ENCODE results near the gene SZRD1.

The SZRD1 gene

DNA sequence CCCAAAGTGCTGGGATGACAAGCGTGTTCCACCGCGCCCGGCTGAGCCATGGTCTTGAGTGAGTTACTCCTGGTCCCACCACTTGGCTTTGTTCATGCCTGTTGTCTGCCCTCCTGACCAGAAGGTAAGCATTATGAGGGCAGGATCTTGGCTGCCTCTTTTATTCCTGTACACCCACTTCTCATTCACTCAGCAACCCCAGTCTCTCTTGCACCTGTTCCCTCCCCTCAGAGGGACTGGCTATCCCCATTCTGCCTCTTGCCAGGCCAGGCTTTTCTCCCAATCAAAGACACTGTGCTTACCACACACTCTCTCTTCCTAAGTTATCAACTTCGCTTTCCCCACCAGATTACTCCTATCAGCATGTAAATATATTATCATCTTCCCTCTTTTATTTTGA, 43.8 kb downstream of the SZRD1 start:
- H3K9ac ChIP-seq (ENCODE audit: low read depth, low read length, poor library complexity, severe bottlenecking) = no peak overlapping the region
- no peak overlapping the region for H3K4me2 ChIP-seq (ENCODE audit: low read depth, low read length, poor library complexity, severe bottlenecking)
- H3K4me3 ChIP-seq (ENCODE audit: low read length, poor library complexity, severe bottlenecking) = no peak overlapping the region
- H3F3A ChIP-seq (ENCODE audit: low read depth) = no peaks in the 10 kb centered on the region
- no peaks in the 10 kb centered on the region for H4K20me1 ChIP-seq (ENCODE audit: insufficient read depth, low read length, poor library complexity, severe bottlenecking)
- H3K27me3 ChIP-seq (ENCODE audit: insufficient read depth, low read length, poor library complexity, severe bottlenecking) = no peaks in the 10 kb centered on the region
- H3K9me2 ChIP-seq (replicated peaks; ENCODE audit: low read depth, low read length) = no peaks in the 10 kb centered on the region
- TF ChIP-seq EZH2phosphoT487 (IDR thresholded peaks at IDR 0.05; ENCODE audit: borderline replicate concordance) = no peak
- TF ChIP-seq, protein P1, sequence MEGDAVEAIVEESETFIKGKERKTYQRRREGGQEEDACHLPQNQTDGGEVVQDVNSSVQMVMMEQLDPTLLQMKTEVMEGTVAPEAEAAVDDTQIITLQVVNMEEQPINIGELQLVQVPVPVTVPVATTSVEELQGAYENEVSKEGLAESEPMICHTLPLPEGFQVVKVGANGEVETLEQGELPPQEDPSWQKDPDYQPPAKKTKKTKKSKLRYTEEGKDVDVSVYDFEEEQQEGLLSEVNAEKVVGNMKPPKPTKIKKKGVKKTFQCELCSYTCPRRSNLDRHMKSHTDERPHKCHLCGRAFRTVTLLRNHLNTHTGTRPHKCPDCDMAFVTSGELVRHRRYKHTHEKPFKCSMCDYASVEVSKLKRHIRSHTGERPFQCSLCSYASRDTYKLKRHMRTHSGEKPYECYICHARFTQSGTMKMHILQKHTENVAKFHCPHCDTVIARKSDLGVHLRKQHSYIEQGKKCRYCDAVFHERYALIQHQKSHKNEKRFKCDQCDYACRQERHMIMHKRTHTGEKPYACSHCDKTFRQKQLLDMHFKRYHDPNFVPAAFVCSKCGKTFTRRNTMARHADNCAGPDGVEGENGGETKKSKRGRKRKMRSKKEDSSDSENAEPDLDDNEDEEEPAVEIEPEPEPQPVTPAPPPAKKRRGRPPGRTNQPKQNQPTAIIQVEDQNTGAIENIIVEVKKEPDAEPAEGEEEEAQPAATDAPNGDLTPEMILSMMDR (conservative IDR thresholded peaks at IDR 0.05; ENCODE audit: low read length) = no peak
- H3K79me2 ChIP-seq (ENCODE audit: insufficient read depth, low read length) = no peaks in the 10 kb centered on the region
- H3K36me3 ChIP-seq (ENCODE audit: insufficient read depth, low read length) = no peaks in the 10 kb centered on the region
- H3K4me1 ChIP-seq (ENCODE audit: insufficient read depth, low read length, poor library complexity, severe bottlenecking) = no peaks in the 10 kb centered on the region
- no peaks in the 10 kb centered on the region for H3K9me3 ChIP-seq (ENCODE audit: insufficient read depth, low read depth, low read length)
- H2AFZ ChIP-seq (ENCODE audit: low read length) = no peak overlapping the region

- H3K27me3 ChIP-seq (ENCODE audit: insufficient read depth, low read length, poor library complexity, severe bottlenecking) = no peaks in the 10 kb centered on the region
- no peaks in the 10 kb centered on the region for H3K79me2 ChIP-seq (ENCODE audit: insufficient read depth, low read length)
- H4K20me1 ChIP-seq (ENCODE audit: insufficient read depth, low read length, poor library complexity, severe bottlenecking) = no peaks in the 10 kb centered on the region
- no peak overlapping the region for H3K4me2 ChIP-seq (ENCODE audit: low read depth, low read length, poor library complexity, severe bottlenecking)
- no peak overlapping the region for H3K9ac ChIP-seq (ENCODE audit: low read depth, low read length, poor library complexity, severe bottlenecking)
- no peaks in the 10 kb centered on the region for H3F3A ChIP-seq (ENCODE audit: low read depth)
- no peaks in the 10 kb centered on the region for H3K9me3 ChIP-seq (ENCODE audit: insufficient read depth, low read depth, low read length)
- H3K9me2 ChIP-seq (replicated peaks; ENCODE audit: low read depth, low read length) = no peaks in the 10 kb centered on the region
- TF ChIP-seq EZH2phosphoT487 (IDR thresholded peaks at IDR 0.05; ENCODE audit: borderline replicate concordance) = no peak
- TF ChIP-seq, protein P1 (conservative IDR thresholded peaks at IDR 0.05; ENCODE audit: low read length) = no peak
- no peak overlapping the region for H3K4me3 ChIP-seq (ENCODE audit: low read length, poor library complexity, severe bottlenecking)
- no peaks in the 10 kb centered on the region for H3K36me3 ChIP-seq (ENCODE audit: insufficient read depth, low read length)
- no peak overlapping the region for H2AFZ ChIP-seq (ENCODE audit: low read length)
- H3K4me1 ChIP-seq (ENCODE audit: insufficient read depth, low read length, poor library complexity, severe bottlenecking) = no peaks in the 10 kb centered on the region
These were observed 46.1 kb downstream of the SZRD1 start for GRCh38 chr1:16413191-16413590.

DNA sequence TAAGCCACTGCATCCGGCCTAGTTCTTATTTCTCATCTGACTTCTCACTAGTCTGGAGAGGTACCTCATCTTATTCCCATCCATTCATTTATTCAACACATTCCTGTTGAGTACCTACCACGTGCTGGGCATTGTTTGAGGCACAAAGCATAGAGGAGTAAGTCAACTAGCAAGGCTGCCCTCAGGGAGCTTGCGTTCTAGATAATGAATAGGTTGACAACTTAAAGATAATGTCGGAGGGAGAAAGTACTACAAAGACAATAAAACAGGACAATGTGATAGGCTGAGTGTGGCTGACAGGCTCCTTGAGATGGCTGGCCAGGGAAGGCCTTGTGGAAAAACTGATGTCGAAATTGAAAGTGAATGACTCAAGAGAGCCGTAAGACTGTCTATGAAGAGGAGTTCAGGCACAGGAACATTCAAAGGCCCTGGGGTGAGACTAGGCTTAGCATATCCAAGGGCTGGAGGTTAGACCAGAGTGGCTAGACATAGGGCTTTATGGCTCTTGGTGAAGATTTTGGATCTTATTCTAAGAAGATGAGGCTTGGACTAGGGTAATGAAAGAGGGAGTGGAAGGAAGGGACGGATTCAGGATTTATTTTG, 51.9 kb downstream of the SZRD1 start:
- Histone ChIP-seq H3K9me3 (ENCODE audit: insufficient read depth, low read depth, low read length) (no peaks in the 10 kb centered on the region), H3K4me1 (ENCODE audit: insufficient read depth, low read length, poor library complexity, severe bottlenecking) (no peaks in the 10 kb centered on the region), H3K27me3 (ENCODE audit: insufficient read depth, low read length, poor library complexity, severe bottlenecking) (no peaks in the 10 kb centered on the region), H2AFZ (ENCODE audit: low read length) (no peak overlapping the region), H3K4me3 (ENCODE audit: low read length, poor library complexity, severe bottlenecking) (no peak overlapping the region), H3K9me2 (replicated peaks; ENCODE audit: low read depth, low read length) (no peaks in the 10 kb centered on the region), H3K36me3 (ENCODE audit: insufficient read depth, low read length) (no peaks in the 10 kb centered on the region), H4K20me1 (ENCODE audit: insufficient read depth, low read length, poor library complexity, severe bottlenecking) (no peaks in the 10 kb centered on the region), H3K79me2 (ENCODE audit: insufficient read depth, low read length) (no peaks in the 10 kb centered on the region), H3F3A (ENCODE audit: low read depth) (no peaks in the 10 kb centered on the region), H3K4me2 (ENCODE audit: low read depth, low read length, poor library complexity, severe bottlenecking) (no peak overlapping the region), H3K9ac (ENCODE audit: low read depth, low read length, poor library complexity, severe bottlenecking) (no peak overlapping the region)
- TF ChIP-seq, protein P1 (conservative IDR thresholded peaks at IDR 0.05; ENCODE audit: low read length) = no peak
- no peak for TF ChIP-seq EZH2phosphoT487 (IDR thresholded peaks at IDR 0.05; ENCODE audit: borderline replicate concordance)
